Neural cell (in vitro differentiated cells): ENCODE results near the gene IGF2BP2. TPM values are rescaled to one million over a fixed set of nuclear protein-coding genes. Genes with fewer than 3 reads are reported as not detected.

ENCODE experiments used
- H2AFZ ChIP-seq: fragments of 200-600, 300-800 bp; sonication (generic), shearing (Covaris generic); 2 replicates; pipeline ENCODE4 v1.6.0; 2014; ENCODE audit warnings: low read depth, mild to moderate bottlenecking, antibody characterized with exemption, low read length, moderate library complexity
- H3F3A ChIP-seq: fragments of 200-600 bp; shearing (Covaris generic); 2 replicates; pipeline ENCODE4 v1.6.1; 2016; ENCODE audit warnings: mild to moderate bottlenecking, moderate library complexity, mixed read lengths, antibody characterized with exemption, low read length; ENCODE audit not compliant: insufficient read depth, poor library complexity, severe bottlenecking
- H3K27ac ChIP-seq: fragments of 200-600, 300-800 bp; sonication (generic), shearing (Covaris generic); 2 replicates; pipeline ENCODE4 v1.5.1; 2014; ENCODE audit warnings: mild to moderate bottlenecking, low read length, moderate library complexity
- H3K27me3 ChIP-seq: fragments of 300-800, 200-600 bp; sonication (generic), shearing (Covaris generic); 2 replicates; pipeline ENCODE4 v1.6.0; 2014; ENCODE audit warnings: mild to moderate bottlenecking, low read depth, low read length, moderate library complexity; ENCODE audit not compliant: insufficient read depth
- H3K36me3 ChIP-seq: fragments of 300-800, 200-600 bp; sonication (generic), shearing (Covaris generic); 2 replicates; pipeline ENCODE4 v1.5.1; 2014; ENCODE audit warnings: mild to moderate bottlenecking, antibody characterized with exemption, low read length, moderate library complexity; ENCODE audit not compliant: insufficient read depth
- H3K4me2 ChIP-seq: fragments of 300-800, 200-600 bp; sonication (generic), shearing (Covaris generic); 2 replicates; pipeline ENCODE4 v1.6.0; 2014; ENCODE audit warnings: mild to moderate bottlenecking, low read length
- H3K4me3 ChIP-seq: fragments of 300-800, 200-600 bp; sonication (generic), shearing (Covaris generic); 2 replicates; pipeline ENCODE4 v1.5.1; 2014; ENCODE audit warnings: mild to moderate bottlenecking, low read length, moderate library complexity
- H3K79me2 ChIP-seq: fragments of 200-600 bp; shearing (Covaris generic); replicated peaks from 2 replicates; pipeline ENCODE4 v1.6.0; 2014; ENCODE audit warnings: mild to moderate bottlenecking, low read length, moderate library complexity; ENCODE audit not compliant: insufficient read depth
- H3K9ac ChIP-seq: fragments of 300-800, 200-600 bp; sonication (generic), shearing (Covaris generic); 2 replicates; pipeline ENCODE4 v1.6.1; 2016; ENCODE audit warnings: mild to moderate bottlenecking, low read length, mixed read lengths
- H3K9me2 ChIP-seq: fragments of 200-600 bp; shearing (Covaris generic); 2 replicates; pipeline ENCODE4 v1.6.1; 2016; ENCODE audit warnings: mild to moderate bottlenecking, low read length, mixed read lengths; ENCODE audit not compliant: insufficient read depth
- H3K9me3 ChIP-seq: fragments of 200-600, 300-800 bp; sonication (generic), shearing (Covaris generic); 2 replicates; pipeline ENCODE4 v1.6.1; 2016; ENCODE audit warnings: mild to moderate bottlenecking, mixed run types, low read length, moderate library complexity, mixed read lengths
- H4K20me1 ChIP-seq: fragments of 200-600 bp; shearing (Covaris generic); 2 replicates; pipeline ENCODE4 v1.6.1; 2016; ENCODE audit warnings: mild to moderate bottlenecking, mixed run types; ENCODE audit not compliant: insufficient read depth
- EP300 ChIP-seq: fragments of 450-650 bp; conservative IDR thresholded peaks from 2 replicates; pipeline ENCODE4 v1.6.1; 2014; ENCODE audit warnings: antibody characterized with exemption, mild to moderate bottlenecking, moderate library complexity; ENCODE audit not compliant: poor library complexity, severe bottlenecking
- EZH2 ChIP-seq: fragments of 200-600, 300-800 bp; shearing (Covaris generic), sonication (generic); IDR thresholded peaks from 2 replicates; pipeline ENCODE4 v1.6.1; 2014; ENCODE audit warnings: antibody characterized with exemption, low read length, borderline replicate concordance, mild to moderate bottlenecking; ENCODE audit not compliant: insufficient read depth, poor library complexity, severe bottlenecking
- MXI1 ChIP-seq: fragments of 450-650 bp; conservative IDR thresholded peaks from 2 replicates; pipeline ENCODE4 v1.6.1; 2014; ENCODE audit warnings: antibody characterized with exemption, mild to moderate bottlenecking; ENCODE audit not compliant: poor library complexity, severe bottlenecking
- POLR2AphosphoS5 ChIP-seq: IDR thresholded peaks from 2 replicates; pipeline ENCODE4 v1.6.1; 2012
- RAD21 ChIP-seq: fragments of 450-650 bp; conservative IDR thresholded peaks from 2 replicates; pipeline ENCODE4 v1.6.1; 2014; ENCODE audit warnings: antibody characterized with exemption, mild to moderate bottlenecking, moderate library complexity
- SMC3 ChIP-seq: fragments of 450-650 bp; conservative IDR thresholded peaks from 2 replicates; pipeline ENCODE4 v1.6.1; 2014; ENCODE audit warnings: antibody characterized with exemption, mild to moderate bottlenecking, moderate library complexity; ENCODE audit not compliant: poor library complexity
- TAF1 ChIP-seq: IDR thresholded peaks from 2 replicates; pipeline ENCODE4 v1.6.1; 2012; ENCODE audit warnings: low read depth
- polyA plus RNA-seq: library from polyadenylated mRNA; depleted of rRNA; stranded (reverse); fragments of >200 nt; gene quantifications from 2 replicates; pipeline ENCODE4 v1.2.3, GENCODE V29; 2014
- TF ChIP-seq, protein P1 (sequence below): IDR thresholded peaks from 2 replicates; pipeline ENCODE4 v1.6.1; 2012; ENCODE audit warnings: borderline replicate concordance
- TF ChIP-seq, protein P2 (sequence below): fragments of 450-650 bp; IDR thresholded peaks from 2 replicates; pipeline ENCODE4 v1.5.1; 2014; ENCODE audit warnings: antibody characterized with exemption, mild to moderate bottlenecking, moderate library complexity; ENCODE audit not compliant: poor library complexity, severe bottlenecking

IGF2BP2 gene
- polyA plus RNA-seq, 1 donor from 2014 or later: 46.6 TPM

DNA sequence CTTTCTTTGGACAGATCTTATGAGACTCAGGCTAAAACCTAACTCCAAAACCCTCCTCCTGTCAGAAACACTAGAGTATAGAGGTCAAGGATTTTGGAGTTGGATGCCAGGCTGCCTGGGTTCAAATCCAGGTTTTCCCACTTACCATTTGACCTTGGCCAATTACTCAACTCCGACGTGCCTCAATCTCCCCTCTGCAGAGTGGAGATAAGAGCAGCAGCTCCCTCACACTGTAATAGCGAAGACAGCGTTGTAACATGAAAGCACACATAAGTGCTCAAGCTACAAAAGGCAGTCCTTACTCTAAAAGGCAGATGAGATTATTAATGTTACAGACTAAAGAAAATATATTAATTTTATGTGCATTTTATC lies 90.1 kb downstream of the IGF2BP2 start:
- Histone ChIP-seq H3K9me3 (no peaks in the 10 kb centered on the region), H3K9ac (no peak overlapping the region), H3K9me2 (no peaks in the 10 kb centered on the region), H3K4me2 (no peak overlapping the region), H4K20me1 (peaks cover 4% of the 10 kb centered on the region), H3K27ac (no peak overlapping the region), H3F3A (no peaks in the 10 kb centered on the region), H3K36me3 (no peaks in the 10 kb centered on the region), H2AFZ (no peak overlapping the region), H3K27me3 (no peaks in the 10 kb centered on the region), H3K4me3 (no peak overlapping the region), H3K79me2 (peaks cover 79% of the 10 kb centered on the region)
- TF ChIP-seq SMC3: no peak
- TF ChIP-seq EZH2: no peak
- no peak for TF ChIP-seq RAD21
- no peak for TF ChIP-seq EP300
- TF ChIP-seq, protein P1, sequence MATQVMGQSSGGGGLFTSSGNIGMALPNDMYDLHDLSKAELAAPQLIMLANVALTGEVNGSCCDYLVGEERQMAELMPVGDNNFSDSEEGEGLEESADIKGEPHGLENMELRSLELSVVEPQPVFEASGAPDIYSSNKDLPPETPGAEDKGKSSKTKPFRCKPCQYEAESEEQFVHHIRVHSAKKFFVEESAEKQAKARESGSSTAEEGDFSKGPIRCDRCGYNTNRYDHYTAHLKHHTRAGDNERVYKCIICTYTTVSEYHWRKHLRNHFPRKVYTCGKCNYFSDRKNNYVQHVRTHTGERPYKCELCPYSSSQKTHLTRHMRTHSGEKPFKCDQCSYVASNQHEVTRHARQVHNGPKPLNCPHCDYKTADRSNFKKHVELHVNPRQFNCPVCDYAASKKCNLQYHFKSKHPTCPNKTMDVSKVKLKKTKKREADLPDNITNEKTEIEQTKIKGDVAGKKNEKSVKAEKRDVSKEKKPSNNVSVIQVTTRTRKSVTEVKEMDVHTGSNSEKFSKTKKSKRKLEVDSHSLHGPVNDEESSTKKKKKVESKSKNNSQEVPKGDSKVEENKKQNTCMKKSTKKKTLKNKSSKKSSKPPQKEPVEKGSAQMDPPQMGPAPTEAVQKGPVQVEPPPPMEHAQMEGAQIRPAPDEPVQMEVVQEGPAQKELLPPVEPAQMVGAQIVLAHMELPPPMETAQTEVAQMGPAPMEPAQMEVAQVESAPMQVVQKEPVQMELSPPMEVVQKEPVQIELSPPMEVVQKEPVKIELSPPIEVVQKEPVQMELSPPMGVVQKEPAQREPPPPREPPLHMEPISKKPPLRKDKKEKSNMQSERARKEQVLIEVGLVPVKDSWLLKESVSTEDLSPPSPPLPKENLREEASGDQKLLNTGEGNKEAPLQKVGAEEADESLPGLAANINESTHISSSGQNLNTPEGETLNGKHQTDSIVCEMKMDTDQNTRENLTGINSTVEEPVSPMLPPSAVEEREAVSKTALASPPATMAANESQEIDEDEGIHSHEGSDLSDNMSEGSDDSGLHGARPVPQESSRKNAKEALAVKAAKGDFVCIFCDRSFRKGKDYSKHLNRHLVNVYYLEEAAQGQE: no peak
- TF ChIP-seq TAF1: no peak
- TF ChIP-seq, protein P2, sequence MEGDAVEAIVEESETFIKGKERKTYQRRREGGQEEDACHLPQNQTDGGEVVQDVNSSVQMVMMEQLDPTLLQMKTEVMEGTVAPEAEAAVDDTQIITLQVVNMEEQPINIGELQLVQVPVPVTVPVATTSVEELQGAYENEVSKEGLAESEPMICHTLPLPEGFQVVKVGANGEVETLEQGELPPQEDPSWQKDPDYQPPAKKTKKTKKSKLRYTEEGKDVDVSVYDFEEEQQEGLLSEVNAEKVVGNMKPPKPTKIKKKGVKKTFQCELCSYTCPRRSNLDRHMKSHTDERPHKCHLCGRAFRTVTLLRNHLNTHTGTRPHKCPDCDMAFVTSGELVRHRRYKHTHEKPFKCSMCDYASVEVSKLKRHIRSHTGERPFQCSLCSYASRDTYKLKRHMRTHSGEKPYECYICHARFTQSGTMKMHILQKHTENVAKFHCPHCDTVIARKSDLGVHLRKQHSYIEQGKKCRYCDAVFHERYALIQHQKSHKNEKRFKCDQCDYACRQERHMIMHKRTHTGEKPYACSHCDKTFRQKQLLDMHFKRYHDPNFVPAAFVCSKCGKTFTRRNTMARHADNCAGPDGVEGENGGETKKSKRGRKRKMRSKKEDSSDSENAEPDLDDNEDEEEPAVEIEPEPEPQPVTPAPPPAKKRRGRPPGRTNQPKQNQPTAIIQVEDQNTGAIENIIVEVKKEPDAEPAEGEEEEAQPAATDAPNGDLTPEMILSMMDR: no peak
- no peak for TF ChIP-seq MXI1
- no peak for TF ChIP-seq POLR2AphosphoS5

DNA sequence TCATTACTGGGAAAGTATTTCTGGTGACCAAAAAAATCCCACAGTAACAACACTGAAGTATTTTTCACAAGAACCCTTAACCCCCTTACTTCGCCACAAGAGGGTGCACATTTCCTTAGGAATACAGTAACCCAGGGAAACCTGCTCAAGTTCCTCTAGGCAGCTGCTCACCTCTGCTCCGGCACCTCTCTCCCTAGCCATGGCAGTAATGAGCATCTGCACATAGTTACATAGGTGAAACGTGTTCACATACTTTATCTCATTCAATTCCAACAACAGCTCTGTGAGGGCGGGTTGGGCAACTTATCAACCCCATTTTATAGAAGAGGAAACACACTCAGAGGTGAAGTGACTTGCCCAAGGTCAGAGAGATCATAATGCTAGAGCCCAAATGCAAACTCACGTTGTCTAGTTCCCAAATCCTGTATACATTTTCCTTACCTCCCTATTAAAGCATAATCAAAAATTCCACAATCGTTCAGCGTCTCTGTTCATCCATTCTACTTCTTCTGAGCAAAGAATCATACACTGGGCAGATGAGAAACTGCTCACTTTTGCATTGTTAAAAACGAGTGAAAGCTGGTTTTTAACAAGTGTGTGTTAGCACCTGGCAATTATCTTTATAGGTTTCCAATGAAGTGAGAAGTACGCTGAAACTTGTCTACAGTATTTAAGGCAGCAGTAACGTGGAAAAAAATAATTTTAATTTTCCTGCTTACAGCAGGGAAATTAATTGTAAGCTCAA lies 90.7 kb downstream of the IGF2BP2 start:
- no peak overlapping the region for H3K4me2 ChIP-seq
- no peaks in the 10 kb centered on the region for H3K9me3 ChIP-seq
- H3K27me3 ChIP-seq: no peaks in the 10 kb centered on the region
- no peaks in the 10 kb centered on the region for H3K9me2 ChIP-seq
- H3F3A ChIP-seq: no peaks in the 10 kb centered on the region
- no peak overlapping the region for H3K27ac ChIP-seq
- TF ChIP-seq POLR2AphosphoS5: no peak
- TF ChIP-seq, protein P1: no peak
- TF ChIP-seq MXI1: no peak
- no peak for TF ChIP-seq EZH2
- TF ChIP-seq EP300: no peak
- TF ChIP-seq, protein P2: peak; percentile 76
- peak; percentile 75 for TF ChIP-seq RAD21
- TF ChIP-seq TAF1: no peak
- peak; percentile 71 for TF ChIP-seq SMC3
- H3K79me2 ChIP-seq: peaks cover 81% of the 10 kb centered on the region
- H3K4me3 ChIP-seq: no peak overlapping the region
- H4K20me1 ChIP-seq: peaks cover 4% of the 10 kb centered on the region
- no peak overlapping the region for H3K9ac ChIP-seq
- H2AFZ ChIP-seq: no peak overlapping the region
- no peaks in the 10 kb centered on the region for H3K36me3 ChIP-seq
